Measurements from ENCODE around the gene PDPN.

GRCh38 chr1:13543451-13544220 is 40.0 kb upstream of the PDPN start:
- TF ChIP-seq TCF12 (IDR thresholded peaks at IDR 0.05; ENCODE audit: low read depth) = no peak
- TF ChIP-seq TAF1 (IDR thresholded peaks at IDR 0.05; ENCODE audit: low read depth) = no peak

All from Ishikawa (cell line).